Measurements from ENCODE around the gene NOVA2.

NOVA2 gene

GRCh38 chr19:46006411-46006810 is 32.7 kb upstream of the NOVA2 start:
- Histone ChIP-seq H2AFZ (ENCODE audit: low read length) (no peak overlapping the region), H3K4me2 (ENCODE audit: low read length) (no peak overlapping the region), H3K79me2 (ENCODE audit: insufficient read depth, low read length) (no peaks in the 10 kb centered on the region), H3K27ac (ENCODE audit: low read depth, low read length, poor library complexity, severe bottlenecking) (no peak overlapping the region), H4K20me1 (ENCODE audit: insufficient read depth, low read length) (no peaks in the 10 kb centered on the region), H3K9ac (ENCODE audit: low read length) (no peak overlapping the region), H3K9me3 (ENCODE audit: low read length) (no peaks in the 10 kb centered on the region), H3K4me1 (ENCODE audit: insufficient read depth, low read length, severe bottlenecking) (peaks cover 8% of the 10 kb centered on the region), H3K36me3 (ENCODE audit: insufficient read depth, low read length) (peaks cover 4% of the 10 kb centered on the region; the same call in 1 of the 2 replicates), H3K9me2 (ENCODE audit: low read depth, low read length) (no peaks in the 10 kb centered on the region), H3K4me3 (ENCODE audit: low read depth, low read length, poor library complexity, severe bottlenecking) (no peak overlapping the region), H3K27me3 (ENCODE audit: insufficient read depth, low read length) (no peaks in the 10 kb centered on the region), H3F3A (ENCODE audit: insufficient read depth, low read length) (no peaks in the 10 kb centered on the region)
- TF ChIP-seq CTCF (IDR thresholded peaks at IDR 0.05; ENCODE audit: low read length) (no peak), EZH2 (IDR thresholded peaks at IDR 0.05; ENCODE audit: borderline replicate concordance, low read length) (no peak)

- Histone ChIP-seq H3K79me2 (ENCODE audit: insufficient read depth, low read length) (no peaks in the 10 kb centered on the region), H3K9ac (ENCODE audit: low read length) (no peak overlapping the region), H3K9me2 (ENCODE audit: low read depth, low read length) (no peaks in the 10 kb centered on the region), H3F3A (ENCODE audit: insufficient read depth, low read length) (no peaks in the 10 kb centered on the region), H2AFZ (ENCODE audit: low read length) (no peak overlapping the region), H3K4me1 (ENCODE audit: insufficient read depth, low read length, severe bottlenecking) (peaks cover 19% of the 10 kb centered on the region), H3K36me3 (ENCODE audit: insufficient read depth, low read length) (peaks cover 10% of the 10 kb centered on the region), H4K20me1 (ENCODE audit: insufficient read depth, low read length) (no peaks in the 10 kb centered on the region), H3K4me2 (ENCODE audit: low read length) (no peak overlapping the region), H3K4me3 (ENCODE audit: low read depth, low read length, poor library complexity, severe bottlenecking) (no peak overlapping the region), H3K27me3 (ENCODE audit: insufficient read depth, low read length) (no peaks in the 10 kb centered on the region), H3K9me3 (ENCODE audit: low read length) (no peaks in the 10 kb centered on the region), H3K27ac (ENCODE audit: low read depth, low read length, poor library complexity, severe bottlenecking) (no peak overlapping the region)
- TF ChIP-seq CTCF (IDR thresholded peaks at IDR 0.05; ENCODE audit: low read length) (no peak), EZH2 (IDR thresholded peaks at IDR 0.05; ENCODE audit: borderline replicate concordance, low read length) (no peak)
Measured at GRCh38 chr19:46002678-46003275, 29.1 kb upstream of the NOVA2 start.

GRCh38 chr19:46000491-46001246 is 27.0 kb upstream of the NOVA2 start:
- Histone ChIP-seq H3K27me3 (ENCODE audit: insufficient read depth, low read length) (no peaks in the 10 kb centered on the region), H2AFZ (ENCODE audit: low read length) (no peak overlapping the region), H3K9me3 (ENCODE audit: low read length) (no peaks in the 10 kb centered on the region), H3K4me3 (ENCODE audit: low read depth, low read length, poor library complexity, severe bottlenecking) (peak overlapping the region; percentile 63), H4K20me1 (ENCODE audit: insufficient read depth, low read length) (no peaks in the 10 kb centered on the region), H3K9me2 (ENCODE audit: low read depth, low read length) (no peaks in the 10 kb centered on the region), H3K9ac (ENCODE audit: low read length) (peak overlapping the region; percentile 42; the same call in 1 of the 2 replicates), H3K79me2 (ENCODE audit: insufficient read depth, low read length) (no peaks in the 10 kb centered on the region), H3K4me2 (ENCODE audit: low read length) (peak overlapping the region; percentile 84), H3K4me1 (ENCODE audit: insufficient read depth, low read length, severe bottlenecking) (peaks cover 28% of the 10 kb centered on the region), H3F3A (ENCODE audit: insufficient read depth, low read length) (no peaks in the 10 kb centered on the region), H3K36me3 (ENCODE audit: insufficient read depth, low read length) (peaks cover 18% of the 10 kb centered on the region), H3K27ac (ENCODE audit: low read depth, low read length, poor library complexity, severe bottlenecking) (no peak overlapping the region)
- TF ChIP-seq CTCF (IDR thresholded peaks at IDR 0.05; ENCODE audit: low read length): no peak
- no peak for TF ChIP-seq EZH2 (IDR thresholded peaks at IDR 0.05; ENCODE audit: borderline replicate concordance, low read length)

Measured in OCI-LY1 (cell line).